K562 (cell line): ENCODE measurements around the gene RAB17. TPM values are rescaled to one million over a fixed set of nuclear protein-coding genes. Genes with fewer than 3 reads are reported as not detected.

Source experiments
- ATAC-seq: fragments of 200-7000 bp; cut with Tn5 transposase; 3 replicates; pipeline ENCODE4 v1.9.1; 2020; ENCODE audit warnings: moderate library complexity
- BruUV-seq: library from RNA; stranded (reverse); fragments of 400-500 nt; replicated peaks from 2 replicates; lab custom pipeline; 2021; lab: Mats Ljungman, UMichigan
- CTCF ChIA-PET: fragments of 300-600 bp; formaldehyde crosslinking; extraction: SDS; loops from one replicate; lab custom pipeline; 2021; ENCODE audit warnings: low intra/inter-chr PET ratio; lab: Yijun Ruan, JAX
- POLR2A ChIA-PET: fragments of 300-600, 350-650 bp; sonication (Branson Sonifier 250); formaldehyde crosslinking; extraction: SDS; loops from one replicate; lab custom pipeline; 2021; ENCODE audit warnings: antibody characterized with exemption, inconsistent platforms; lab: Yijun Ruan, JAX
- DNase-seq, 4 experiments: peaks; one replicate each; pipeline versions ENCODE4 v3.0.0 to v3.0.0-alpha.2; 2011 to 2018; ENCODE audit warnings: low spot score in 3 of 4, mixed read lengths in 3 of 4; ENCODE audit errors: extremely low read depth in 1 of 4
- FAIRE-seq: peaks from 2 replicates; lab custom pipeline; 2011; peaks lifted over from hg19 to GRCh38; lab: Jason Lieb, UNC
- H2AFZ ChIP-seq: 2 replicates; pipeline ENCODE4 v1.6.0; 2011; ENCODE audit warnings: low read depth, low read length, control low read depth, inconsistent platforms
- H3K27ac ChIP-seq: fragments of 200-600 bp; 3 replicates; pipeline ENCODE4 v1.8.0; 2011; ENCODE audit warnings: low read depth, mild to moderate bottlenecking, control low read depth, inconsistent platforms, low read length, moderate library complexity, mixed read lengths; ENCODE audit errors: extremely low read depth
- H3K27me3 ChIP-seq, 2 experiments: fragments of 300-600 bp in 1 of 2; 2 replicates in 1 of 2; 3 replicates in 1 of 2; pipeline versions ENCODE4 v1.6.0 to v1.8.0; 2011; ENCODE audit warnings: inconsistent platforms in 2 of 2, low read length in 2 of 2, mild to moderate bottlenecking in 1 of 2, mixed read lengths in 1 of 2, moderate library complexity in 1 of 2; ENCODE audit not compliant: control insufficient read depth in 2 of 2, insufficient read depth in 2 of 2
- H3K36me3 ChIP-seq: fragments of 300-600 bp; 3 replicates; pipeline ENCODE4 v1.8.0; 2011; ENCODE audit warnings: mild to moderate bottlenecking, low read length, inconsistent platforms; ENCODE audit not compliant: control insufficient read depth, insufficient read depth
- H3K4me1 ChIP-seq, 2 experiments: fragments of 200-600 bp in 1 of 2; replicated peaks in 1 of 2; 2 replicates in 1 of 2; 3 replicates in 1 of 2; pipeline versions ENCODE4 v1.5.1 to v1.8.0; 2011; ENCODE audit warnings: inconsistent platforms in 2 of 2, low read length in 2 of 2, mild to moderate bottlenecking in 1 of 2, mixed read lengths in 1 of 2, moderate library complexity in 1 of 2; ENCODE audit not compliant: control insufficient read depth in 2 of 2, insufficient read depth in 2 of 2
- H3K4me2 ChIP-seq: 2 replicates; pipeline ENCODE4 v1.6.1; 2011; ENCODE audit warnings: low read length, control low read depth, inconsistent platforms, mixed read lengths; ENCODE audit not compliant: insufficient read depth
- H3K4me3 ChIP-seq: fragments of 200-600 bp; sonication (generic), shearing (Covaris generic); 2 replicates; pipeline ENCODE4 v1.5.1; 2016; ENCODE audit warnings: control low read depth, inconsistent platforms
- H3K79me2 ChIP-seq: fragments of 200-600 bp; 3 replicates; pipeline ENCODE4 v1.8.0; 2011; ENCODE audit warnings: low read length, inconsistent platforms; ENCODE audit not compliant: control insufficient read depth, insufficient read depth
- H3K9ac ChIP-seq, 2 experiments: 2 replicates each; pipeline versions ENCODE4 v1.6.0 to v1.6.1; 2011; ENCODE audit warnings: low read depth in 2 of 2, low read length in 2 of 2, control low read depth in 1 of 2, inconsistent platforms in 1 of 2, mild to moderate bottlenecking in 1 of 2, mixed read lengths in 1 of 2; ENCODE audit not compliant: insufficient read depth in 1 of 2
- H3K9me1 ChIP-seq: one replicate; pipeline ENCODE4 v1.6.0; 2011; ENCODE audit warnings: inconsistent platforms, mild to moderate bottlenecking, low read length, moderate library complexity; ENCODE audit not compliant: control insufficient read depth, insufficient read depth
- H3K9me3 ChIP-seq: replicated peaks from 2 replicates; pipeline ENCODE4 v1.5.1; 2011; ENCODE audit warnings: low read depth, low read length, inconsistent platforms; ENCODE audit not compliant: control insufficient read depth, insufficient read depth
- H4K20me1 ChIP-seq: replicated peaks from 2 replicates; pipeline ENCODE4 v1.6.1; 2011; ENCODE audit warnings: low read length, inconsistent platforms, mixed read lengths; ENCODE audit not compliant: control insufficient read depth, insufficient read depth
- ELF2 ChIP-seq: fragments of 250-450 bp; sonication (Bioruptor Pico); IDR thresholded peaks from 2 replicates; pipeline ENCODE4 v1.5.0; 2021; ENCODE audit warnings: mild to moderate bottlenecking
- FOXA3 ChIP-seq, 2 experiments: fragments of 450-650 bp in 1 of 2; sonication (generic) in 1 of 2; formaldehyde crosslinking; IDR thresholded peaks in 1 of 2; conservative IDR thresholded peaks in 1 of 2; 2 replicates each; pipeline versions ENCODE4 v1.4.0 to v1.8.0; 2020 to 2022; ENCODE audit warnings: mild to moderate bottlenecking in 2 of 2, missing genetic modification reagents in 1 of 2
- HMGN3 ChIP-seq: IDR thresholded peaks from 2 replicates; pipeline ENCODE4 v1.6.1; 2011; ENCODE audit warnings: borderline replicate concordance, low read depth, mild to moderate bottlenecking, mixed read lengths, low read length; ENCODE audit not compliant: insufficient read length; ENCODE audit errors: extremely low read depth
- RBM14 ChIP-seq: fragments of 200-400 bp; formaldehyde crosslinking; IDR thresholded peaks from 2 replicates; pipeline ENCODE4 v1.6.1; 2018; ENCODE audit warnings: low read depth, mild to moderate bottlenecking, low read length, moderate library complexity, borderline replicate concordance; ENCODE audit not compliant: insufficient read depth
- TRIM24 ChIP-seq, 2 experiments: fragments of 450-650 bp; IDR thresholded peaks; 2 replicates each; pipeline ENCODE4 v1.6.1; 2016
- ZBTB1 ChIP-seq: sonication (generic); formaldehyde crosslinking; IDR thresholded peaks from 2 replicates; pipeline ENCODE4 v1.8.1; 2023; ENCODE audit warnings: missing genetic modification reagents, low read depth, mild to moderate bottlenecking, borderline replicate concordance
- ZFX ChIP-seq: sonication (generic); formaldehyde crosslinking; IDR thresholded peaks from 2 replicates; pipeline ENCODE4 v1.8.0; 2022; ENCODE audit warnings: mild to moderate bottlenecking, missing genetic modification reagents, moderate library complexity
- ZNF165 ChIP-seq: fragments of 250-450 bp; sonication (Bioruptor Pico); IDR thresholded peaks from 2 replicates; pipeline ENCODE4 v1.4.0; 2020; ENCODE audit warnings: borderline replicate concordance
- ZNF23 ChIP-seq: fragments of 250-450 bp; sonication (Bioruptor Pico); IDR thresholded peaks from 2 replicates; pipeline ENCODE4 v1.4.0; 2020; ENCODE audit warnings: mild to moderate bottlenecking
- WGBS: fragments of 100-300 bp; shearing (Covaris generic); methylation state at CpG from one replicate; pipeline ENCODE4 v1.1.6; 2016; ENCODE audit warnings: low coverage, mixed read lengths; ENCODE audit not compliant: insufficient coverage; ENCODE audit errors: missing lambda C conversion rate; 5-methylcytosine and 5-hydroxymethylcytosine counted together
- in situ Hi-C: fragments of 300-500 bp; cut with MboI; formaldehyde crosslinking; loops from 4 replicates; pipeline ENCODE4 v1.15.0; 2018; ENCODE audit warnings: inconsistent platforms, mixed read lengths
- intact Hi-C: fragments of 100-400 bp; cut with micrococcal nuclease; formaldehyde crosslinking; loops from 2 replicates; pipeline ENCODE4 v1.14.2; 2022
- polyA plus RNA-seq, 8 experiments: library from polyadenylated mRNA; depleted of rRNA in 4 of 8; stranded (reverse) in 5 of 8; unstranded in 3 of 8; fragments of >200 nt; fragmentation: Nextera tagmentation in 2 of 8; fragmentation: Illumina TruSeq in 1 of 8; extraction: Ambion mirVana in 2 of 8; extraction: Trizol in 1 of 8; gene quantifications; 2 replicates each; pipeline versions ENCODE4 v1.2.1 to v1.2.3, GENCODE V29; 2011 to 2014; ENCODE audit warnings: inconsistent platforms in 1 of 8, missing spikeins in 1 of 8
- total RNA-seq, 7 experiments: library from RNA; depleted of rRNA in 6 of 7; stranded (reverse); fragments of >200 nt in 6 of 7; fragmentation: Illumina TruSeq in 2 of 7; extraction: Trizol in 2 of 7; gene quantifications; 2 replicates each; pipeline versions ENCODE4 v1.2.1 to v1.2.3, GENCODE V29; 2011 to 2021; ENCODE audit warnings: low replicate concordance in 1 of 7

The RAB17 gene
- total and polyA plus RNA-seq, 9 of the 15 experiments (the other 6 are each of a cell fraction or from before 2014, with no cell fraction given), result 0.13 TPM; not detected in 8

DNA sequence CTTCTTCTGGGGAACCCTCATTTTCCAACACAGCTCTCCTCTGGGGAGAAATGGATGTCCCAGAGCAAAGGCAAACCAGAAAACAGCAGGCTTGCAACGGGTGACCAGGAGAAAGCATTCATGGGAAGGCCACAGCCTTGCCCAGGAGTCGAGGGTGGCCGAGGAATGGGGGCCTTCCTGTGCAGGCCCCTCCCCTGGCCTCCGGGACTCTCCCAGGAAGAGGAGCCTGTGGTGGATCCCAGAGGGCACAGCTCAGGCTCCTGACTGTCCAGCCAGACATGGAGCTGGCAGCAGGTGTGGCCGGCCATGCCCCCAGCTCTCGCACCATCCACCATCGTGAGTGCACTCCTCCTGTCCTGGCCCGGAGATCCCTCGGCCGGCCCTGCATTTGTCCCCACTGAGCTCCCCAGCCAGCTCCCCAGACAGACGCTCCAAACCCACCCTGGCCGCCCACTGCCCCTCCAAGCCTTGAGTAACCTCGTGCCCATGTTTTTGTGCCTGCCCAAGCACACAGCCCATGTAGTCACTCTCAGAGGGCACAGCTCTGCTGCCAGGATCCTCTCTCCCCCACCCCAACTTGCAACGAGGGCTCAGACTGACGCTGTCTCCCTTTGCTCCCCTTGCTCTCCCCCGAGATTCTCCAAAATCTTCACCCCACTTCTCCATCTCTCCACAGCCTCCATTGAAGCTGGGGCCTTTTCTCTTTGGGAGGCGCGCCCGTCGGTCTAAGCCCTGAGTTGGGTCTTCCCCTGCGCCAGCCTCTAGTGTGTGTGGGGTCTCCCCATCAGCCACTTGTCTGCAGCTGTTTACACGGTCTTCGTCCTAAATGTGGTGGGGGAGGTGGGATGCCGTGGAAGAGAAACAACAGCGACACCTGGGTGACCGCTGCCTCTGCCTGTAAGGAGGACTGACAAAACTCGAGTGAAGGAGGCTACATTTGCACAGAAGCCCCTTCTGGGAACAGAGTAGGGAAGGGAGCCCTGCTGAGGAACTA is 14.4 kb downstream of the RAB17 start:
- H3K36me3 ChIP-seq, result no peaks in the 10 kb centered on the region
- 0% methylated on average over 13 of the region's 27 CpGs for WGBS
- FAIRE-seq (no peak), ATAC-seq (no peak), DNase-seq (no peak)
- TF ChIP-seq ZNF165 (CRISPR knock-in tag) (no peak), ELF2 (no peak), HMGN3 (no peak), RBM14 (no peak), ZNF23 (CRISPR knock-in tag) (no peak), ZBTB1 (CRISPR knock-in tag) (no peak), TRIM24 (IDR thresholded peaks at IDR 0.05) (no peak), ZFX (CRISPR knock-in tag) (no peak), FOXA3 (CRISPR knock-in tag; conservative IDR thresholded peaks at IDR 0.05 in 1 of 2, IDR thresholded peaks at IDR 0.05 in 1 of 2) (no peak)
- H2AFZ ChIP-seq, result no peak overlapping the region
- intact Hi-C loops (no loop called here), in situ Hi-C loops (loop anchor here (10.0 kb wide), 1 partner anchor 421 kb away; no protein-coding TSS in a partner anchor)
- H3K4me1 ChIP-seq, result peaks cover 0 to 3% of the 10 kb centered on the region in 2 experiments; a peak in 1 of 5 replicates
- no peak overlapping the region for H3K4me2 ChIP-seq
- H4K20me1 ChIP-seq, result no peaks in the 10 kb centered on the region
- H3K79me2 ChIP-seq, result no peaks in the 10 kb centered on the region
- ChIA-PET CTCF (interaction anchor here (1.0 kb wide), 1 partner anchor 63 kb away, joined by 3 read pairs; no protein-coding TSS in a partner anchor), POLR2A (interaction anchor here (0.9 to 1.0 kb wide), 2 partner anchors 63 to 105 kb away, joined by 3 to 4 read pairs; no protein-coding TSS in a partner anchor)
- no TSS peak for BruUV-seq
- H3K9me3 ChIP-seq, result no peaks in the 10 kb centered on the region
- H3K27me3 ChIP-seq, result peaks cover 4 to 58% of the 10 kb centered on the region in 2 experiments; a peak in 3 of 5 replicates
- no peak overlapping the region for H3K9ac ChIP-seq
- H3K9me1 ChIP-seq, result no peaks in the 10 kb centered on the region
- H3K4me3 ChIP-seq, result no peak overlapping the region
- no peak overlapping the region for H3K27ac ChIP-seq
